A204.1 (cell line): ENCODE results near the gene BGN.

Source experiments
- FAIRE-seq: peaks from 2 replicates; lab custom pipeline; 2012; peaks lifted over from hg19 to GRCh38; lab: Jason Lieb, UNC

Gene BGN

GRCh38 chrX:153530411-153531129, 35.8 kb downstream of the BGN start:
- FAIRE-seq = no peak

GRCh38 chrX:153533091-153533490, 38.3 kb downstream of the BGN start:
- no peak for FAIRE-seq

- FAIRE-seq = no peak
Observed at GRCh38 chrX:153537080-153537479, 42.3 kb downstream of the BGN start.

GRCh38 chrX:153537526-153538295, 42.9 kb downstream of the BGN start:
- no peak for FAIRE-seq

- no peak for FAIRE-seq
Observed at GRCh38 chrX:153538424-153538823, 43.6 kb downstream of the BGN start.

GRCh38 chrX:153539171-153539978, 44.6 kb downstream of the BGN start:
- no peak for FAIRE-seq

GRCh38 chrX:153539979-153540358, 45.2 kb downstream of the BGN start:
- FAIRE-seq = no peak

- no peak for FAIRE-seq
Observed at GRCh38 chrX:153544727-153545126, 49.9 kb downstream of the BGN start.

- FAIRE-seq = no peak
Observed at GRCh38 chrX:153546386-153546785, 51.6 kb downstream of the BGN start.

- no peak for FAIRE-seq
Observed at GRCh38 chrX:153547195-153547594, 52.4 kb downstream of the BGN start.

- FAIRE-seq = no peak
Observed at GRCh38 chrX:153549231-153549630, 54.5 kb downstream of the BGN start.

- FAIRE-seq = no peak
Observed at GRCh38 chrX:153549807-153550206, 55.0 kb downstream of the BGN start.

GRCh38 chrX:153551135-153551534, 56.4 kb downstream of the BGN start:
- no peak for FAIRE-seq

- FAIRE-seq = no peak
Observed at GRCh38 chrX:153554519-153555167, 59.9 kb downstream of the BGN start.

GRCh38 chrX:153556767-153557166, 62.0 kb downstream of the BGN start:
- no peak for FAIRE-seq

GRCh38 chrX:153557618-153558355, 63.0 kb downstream of the BGN start:
- no peak for FAIRE-seq
